Measurements from ENCODE around the gene ARHGAP26. TPM values are rescaled to one million over a fixed set of nuclear protein-coding genes. Genes with fewer than 3 reads are reported as not detected.

The ARHGAP26 gene
- total RNA-seq, 1 experiment from 2014 or later = 65.5 TPM

- no TSS peak for BruUV-seq (replicated peaks)
- Histone ChIP-seq H3K4me3 (ENCODE audit: low read depth in 2 of 2, low read length in 2 of 2) (no peak overlapping the region), H3K27me3 (ENCODE audit: control insufficient read depth, insufficient read depth, low read length) (no peaks in the 10 kb centered on the region), H3K27ac (ENCODE audit: low read length) (no peak overlapping the region), H3K4me1 (ENCODE audit: control insufficient read depth, insufficient read depth, low read length) (peaks cover 7% of the 10 kb centered on the region), H3K36me3 (ENCODE audit: control insufficient read depth, insufficient read depth, low read length) (no peaks in the 10 kb centered on the region), H3K9me3 (ENCODE audit: control insufficient read depth, insufficient read depth, low read depth, low read length) (no peaks in the 10 kb centered on the region)
- intact Hi-C loops (cut with micrococcal nuclease; ENCODE audit: unreplicated experiment) = no loop called here
- in situ Hi-C loops (cut with HindIII; ENCODE audit: low pct_unique_long_range_greater_than_20kb, low sequenced_read_pairs) = no loop called here
- TF ChIP-seq CTCF (IDR thresholded peaks at IDR 0.05) (no peak), TCF7L2 (IDR thresholded peaks at IDR 0.05; ENCODE audit: low read depth, low read length) (no peak), REST (IDR thresholded peaks at IDR 0.05; ENCODE audit: insufficient read depth in 1 of 2, low read depth in 2 of 2, low read length in 1 of 2) (no peak), POLR2AphosphoS5 (IDR thresholded peaks at IDR 0.05; ENCODE audit: low read depth, low read length) (no peak), SIN3A (IDR thresholded peaks at IDR 0.05; ENCODE audit: borderline replicate concordance, insufficient read depth, low read depth, low read length) (no peak)
- peak; percentile 77 for DNase-seq (ENCODE audit: low read depth, low spot score)
- ChIA-PET POLR2A (interaction anchor here (0.7 kb wide), 1 partner anchor 17 kb away, joined by 5 read pairs; no protein-coding TSS in a partner anchor), CTCF (no interaction called here)
- peak; percentile 78 for ATAC-seq
Measured at GRCh38 chr5:143177263-143177983, 407.2 kb downstream of the ARHGAP26 start.

GRCh38 chr5:143179126-143179740 is 409.1 kb downstream of the ARHGAP26 start:
- POLR2A ChIA-PET = no interaction called here
- CTCF ChIA-PET = interaction anchor here (0.6 kb wide), 1 partner anchor 180 kb away, joined by 3 read pairs; no protein-coding TSS in a partner anchor
- TF ChIP-seq TCF7L2 (IDR thresholded peaks at IDR 0.05; ENCODE audit: low read depth, low read length) (no peak), SIN3A (IDR thresholded peaks at IDR 0.05; ENCODE audit: borderline replicate concordance, insufficient read depth, low read depth, low read length) (no peak), POLR2AphosphoS5 (IDR thresholded peaks at IDR 0.05; ENCODE audit: low read depth, low read length) (no peak), CTCF (IDR thresholded peaks at IDR 0.05) (no peak), REST (IDR thresholded peaks at IDR 0.05; ENCODE audit: insufficient read depth in 1 of 2, low read depth in 2 of 2, low read length in 1 of 2) (no peak)
- no peaks in the 10 kb centered on the region for H3K36me3 ChIP-seq (ENCODE audit: control insufficient read depth, insufficient read depth, low read length)
- BruUV-seq (replicated peaks) = no TSS peak
- intact Hi-C loops (cut with micrococcal nuclease; ENCODE audit: unreplicated experiment) = no loop called here
- H3K27me3 ChIP-seq (ENCODE audit: control insufficient read depth, insufficient read depth, low read length) = no peaks in the 10 kb centered on the region
- H3K4me1 ChIP-seq (ENCODE audit: control insufficient read depth, insufficient read depth, low read length) = peaks cover 16% of the 10 kb centered on the region
- DNase-seq (ENCODE audit: low read depth, low spot score) = no peak
- in situ Hi-C loops (cut with HindIII; ENCODE audit: low pct_unique_long_range_greater_than_20kb, low sequenced_read_pairs) = no loop called here
- no peak for ATAC-seq
- H3K4me3 ChIP-seq (ENCODE audit: low read depth in 2 of 2, low read length in 2 of 2) = no peak overlapping the region
- no peaks in the 10 kb centered on the region for H3K9me3 ChIP-seq (ENCODE audit: control insufficient read depth, insufficient read depth, low read depth, low read length)
- no peak overlapping the region for H3K27ac ChIP-seq (ENCODE audit: low read length)
